HepG2 (cell line): Measurements from ENCODE around the gene SEPTIN2.

Experiments
- ARHGAP35 ChIP-seq: sonication (generic); formaldehyde crosslinking; IDR thresholded peaks from 2 replicates; pipeline ENCODE4 v1.9.0; 2022; ENCODE audit warnings: mild to moderate bottlenecking, inconsistent platforms, moderate library complexity, missing genetic modification reagents, borderline replicate concordance
- EZH2 ChIP-seq: conservative IDR thresholded peaks from 2 replicates; pipeline ENCODE4 v1.6.1; 2012; ENCODE audit warnings: mild to moderate bottlenecking, low read depth, low read length, moderate library complexity
- IRF2 ChIP-seq: IDR thresholded peaks from 2 replicates; pipeline ENCODE4 v1.6.1; 2018; ENCODE audit warnings: missing genetic modification reagents, missing compliant biosample characterization
- MAFG ChIP-seq: sonication (generic); formaldehyde crosslinking; IDR thresholded peaks from 2 replicates; pipeline ENCODE4 v1.5.1; 2020; ENCODE audit warnings: mild to moderate bottlenecking, missing genetic modification reagents
- TRAFD1 ChIP-seq: sonication (generic); formaldehyde crosslinking; IDR thresholded peaks from 2 replicates; pipeline ENCODE4 v1.5.1; 2020; ENCODE audit warnings: missing genetic modification reagents, mild to moderate bottlenecking, borderline replicate concordance
- ZNF317 ChIP-seq: sonication (generic); formaldehyde crosslinking; IDR thresholded peaks from 2 replicates; pipeline ENCODE4 v1.5.0; 2020; ENCODE audit warnings: mild to moderate bottlenecking, missing genetic modification reagents

DNA sequence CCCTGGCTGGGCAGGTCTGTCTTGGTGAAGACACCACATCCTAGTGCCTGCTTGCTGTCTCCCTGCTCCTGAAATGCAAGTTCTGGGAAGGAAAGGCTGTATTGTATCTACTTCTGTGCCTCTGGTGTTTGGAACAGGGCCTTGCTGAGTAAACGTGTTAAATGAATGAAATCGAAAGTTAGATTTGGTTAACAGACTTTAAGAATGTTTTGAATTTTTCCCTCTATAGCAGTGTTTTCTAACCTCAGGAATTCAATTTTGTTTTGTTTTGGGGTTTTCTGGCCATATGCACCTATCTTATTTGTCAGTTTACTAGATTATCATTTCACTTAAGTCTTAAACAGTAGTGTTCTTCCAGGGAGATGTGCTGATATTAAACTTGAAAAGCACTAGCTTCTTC is 61.1 kb downstream of the SEPTIN2 start:
- no peak for TF ChIP-seq MAFG (CRISPR knock-in tag)
- TF ChIP-seq TRAFD1 (CRISPR knock-in tag): no peak
- no peak for TF ChIP-seq IRF2
- no peak for TF ChIP-seq EZH2
- TF ChIP-seq ZNF317 (CRISPR knock-in tag): no peak
- TF ChIP-seq ARHGAP35 (CRISPR knock-in tag): no peak
